HCT116 (cell line): ENCODE measurements around the gene ABCA9.

Experiments
- ATF3 ChIP-seq: IDR thresholded peaks from 2 replicates; pipeline ENCODE4 v1.6.1; 2012
- CTCF ChIP-seq, 3 experiments: fragments of 200-600 bp in 1 of 3; sonication (generic) in 1 of 3; IDR thresholded peaks in 2 of 3; conservative IDR thresholded peaks in 1 of 3; 2 replicates each; pipeline ENCODE4 v1.5.1; 2012 to 2017; ENCODE audit warnings: low read depth in 2 of 3, low read length in 2 of 3, antibody characterized with exemption in 1 of 3, borderline replicate concordance in 1 of 3, control low read depth in 1 of 3, mild to moderate bottlenecking in 1 of 3, mixed read lengths in 1 of 3, mixed run types in 1 of 3, moderate library complexity in 1 of 3; ENCODE audit not compliant: insufficient read depth in 1 of 3
- ELF1 ChIP-seq: IDR thresholded peaks from 2 replicates; pipeline ENCODE4 v1.6.1; 2012; ENCODE audit warnings: low read depth, borderline replicate concordance
- EZH2phosphoT487 ChIP-seq: fragments of 200-600 bp; IDR thresholded peaks from 2 replicates; pipeline ENCODE4 v1.6.1; 2018; ENCODE audit warnings: antibody characterized with exemption, borderline replicate concordance
- JUND ChIP-seq: IDR thresholded peaks from 2 replicates; pipeline ENCODE4 v1.6.1; 2012
- MAX ChIP-seq: IDR thresholded peaks from 2 replicates; pipeline ENCODE4 v1.6.1; 2012
- POLR2A ChIP-seq: IDR thresholded peaks from 2 replicates; pipeline ENCODE4 v1.7.0; 2011; ENCODE audit warnings: borderline replicate concordance; ENCODE audit not compliant: insufficient read depth, insufficient read length; ENCODE audit errors: extremely low read depth
- RAD21 ChIP-seq: IDR thresholded peaks from 2 replicates; pipeline ENCODE4 v1.6.1; 2012; ENCODE audit warnings: low read depth, mild to moderate bottlenecking
- SP1 ChIP-seq: IDR thresholded peaks from 2 replicates; pipeline ENCODE4 v1.6.1; 2012; ENCODE audit warnings: low read depth
- SRF ChIP-seq: IDR thresholded peaks from 2 replicates; pipeline ENCODE4 v1.6.1; 2012; ENCODE audit warnings: low read depth

- TF ChIP-seq MAX = no peak
- TF ChIP-seq POLR2A = no peak
- no peak for TF ChIP-seq CTCF (IDR thresholded peaks at IDR 0.05 in 2 of 3, conservative IDR thresholded peaks at IDR 0.05 in 1 of 3; ENCODE audit: borderline replicate concordance in 1 of 3, insufficient read depth in 1 of 3, low read depth in 2 of 3, low read length in 2 of 3)
- TF ChIP-seq JUND = no peak
- TF ChIP-seq ATF3 = no peak
- no peak for TF ChIP-seq EZH2phosphoT487
- no peak for TF ChIP-seq RAD21
- TF ChIP-seq SRF = no peak
- no peak for TF ChIP-seq ELF1
- no peak for TF ChIP-seq SP1
Observed at GRCh38 chr17:68973098-68973846, 87.5 kb downstream of the ABCA9 start.
